SIG-M5 (cell line): ENCODE data around the gene TRIM66.

ENCODE experiments used
- DNase-seq: peaks from one replicate; lab custom pipeline; 2025; lab: John Stamatoyannopoulos, UW

The TRIM66 gene

DNA sequence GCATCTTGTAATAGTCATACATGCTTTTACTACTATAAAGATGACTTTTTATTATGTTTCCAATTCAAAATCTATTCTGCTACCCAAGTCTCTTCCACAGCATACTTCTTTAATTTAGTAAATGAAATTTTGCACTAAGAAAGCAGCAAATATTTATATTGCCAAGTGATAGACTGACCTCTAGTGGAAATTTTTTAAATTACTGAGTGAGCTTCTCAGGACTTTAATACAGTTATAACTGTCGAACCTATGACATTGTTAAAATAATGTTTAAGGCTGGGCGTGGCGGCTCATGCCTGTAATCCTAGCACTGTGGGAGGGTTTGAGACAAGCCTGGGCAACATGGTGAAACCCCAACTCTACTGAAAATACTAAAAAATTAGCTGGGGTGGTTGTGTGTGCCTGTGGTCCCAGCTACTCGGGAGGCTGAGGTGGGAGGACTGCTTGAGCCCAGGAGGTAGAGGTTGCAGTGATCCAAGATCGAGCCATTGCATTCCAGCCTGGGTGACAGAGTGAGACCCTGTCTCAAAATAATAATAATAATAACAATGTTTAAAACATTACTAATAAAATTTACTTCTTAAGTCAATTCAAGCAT is 115.8 kb downstream of the TRIM66 start:
- no peak for DNase-seq

- DNase-seq, result no peak
These were observed 117.9 kb downstream of the TRIM66 start for GRCh38 chr11:8564526-8564925.
